HEK293 (cell line): ENCODE results near the gene ZSCAN9.

Source experiments
- CTCF ChIA-PET: fragments of 350-600 bp; formaldehyde crosslinking; extraction: SDS; loops from one replicate; lab custom pipeline; 2021; ENCODE audit warnings: antibody characterized with exemption; lab: Yijun Ruan, JAX
- POLR2A ChIA-PET: fragments of 300-600 bp; formaldehyde crosslinking; extraction: SDS; loops from one replicate; lab custom pipeline; 2020; ENCODE audit warnings: antibody characterized with exemption, inconsistent platforms; lab: Yijun Ruan, JAX
- H3K27ac ChIP-seq: fragments of 200-500 bp; sonication (Bioruptor generic); 2 replicates; pipeline ENCODE4 v1.5.1; 2014; ENCODE audit warnings: low read depth, low read length, control low read depth, inconsistent platforms; ENCODE audit errors: extremely low read depth
- H3K36me3 ChIP-seq, 2 experiments: fragments of 200-500 bp in 1 of 2; sonication (Bioruptor generic) in 1 of 2; 1 replicate in 1 of 2; 2 replicates in 1 of 2; pipeline ENCODE4 v1.5.1; 2014 to 2017; ENCODE audit warnings: inconsistent platforms in 2 of 2, low read length in 2 of 2; ENCODE audit not compliant: control insufficient read depth in 2 of 2, insufficient read depth in 1 of 2
- H3K4me1 ChIP-seq: fragments of 200-500 bp; sonication (Bioruptor generic); 2 replicates; pipeline ENCODE4 v1.5.1; 2014; ENCODE audit warnings: mild to moderate bottlenecking, low read length, inconsistent platforms; ENCODE audit not compliant: control insufficient read depth, insufficient read depth
- H3K4me3 ChIP-seq: 2 replicates; pipeline ENCODE4 v1.5.1; 2011; ENCODE audit warnings: low read depth, mild to moderate bottlenecking, control low read depth, low read length, moderate library complexity
- H3K9me3 ChIP-seq: fragments of 200-500 bp; sonication (Bioruptor generic); 2 replicates; pipeline ENCODE4 v1.5.1; 2014; ENCODE audit warnings: low read depth, low read length, inconsistent platforms; ENCODE audit not compliant: control insufficient read depth, insufficient read depth
- BCL11A ChIP-seq: fragments of 450-650 bp; formaldehyde crosslinking; IDR thresholded peaks from 2 replicates; pipeline ENCODE4 v1.5.1; 2016; ENCODE audit warnings: low read depth, missing biosample characterization, missing genetic modification characterization
- GLIS2 ChIP-seq: fragments of 450-650 bp; formaldehyde crosslinking; IDR thresholded peaks from 2 replicates; pipeline ENCODE4 v1.5.1; 2016; ENCODE audit warnings: missing biosample characterization, missing genetic modification characterization
- KLF7 ChIP-seq: fragments of 450-650 bp; formaldehyde crosslinking; IDR thresholded peaks from 2 replicates; pipeline ENCODE4 v1.5.1; 2016; ENCODE audit warnings: missing biosample characterization, missing genetic modification characterization, borderline replicate concordance
- YY1 ChIP-seq: fragments of 450-650 bp; formaldehyde crosslinking; IDR thresholded peaks from 2 replicates; pipeline ENCODE4 v1.5.1; 2018; ENCODE audit warnings: missing biosample characterization, missing genetic modification characterization
- ZBTB7A ChIP-seq: fragments of 450-650 bp; formaldehyde crosslinking; IDR thresholded peaks from 2 replicates; pipeline ENCODE4 v1.5.1; 2016; ENCODE audit warnings: low read depth, missing biosample characterization, missing genetic modification characterization
- ZFP41 ChIP-seq: fragments of 450-650 bp; formaldehyde crosslinking; IDR thresholded peaks from 2 replicates; pipeline ENCODE4 v1.5.1; 2016; ENCODE audit warnings: missing biosample characterization, missing genetic modification characterization, borderline replicate concordance
- ZNF184 ChIP-seq: fragments of 450-650 bp; IDR thresholded peaks from 2 replicates; pipeline ENCODE4 v1.5.1; 2018; ENCODE audit warnings: missing biosample characterization, mild to moderate bottlenecking, missing genetic modification characterization
- ZNF23 ChIP-seq: fragments of 450-650 bp; formaldehyde crosslinking; IDR thresholded peaks from 2 replicates; pipeline ENCODE4 v1.5.1; 2016; ENCODE audit warnings: missing biosample characterization, missing genetic modification characterization, borderline replicate concordance
- ZNF324 ChIP-seq: fragments of 450-650 bp; formaldehyde crosslinking; IDR thresholded peaks from 2 replicates; pipeline ENCODE4 v1.5.1; 2016; ENCODE audit warnings: missing biosample characterization, missing genetic modification characterization
- ZNF335 ChIP-seq: fragments of 450-650 bp; formaldehyde crosslinking; conservative IDR thresholded peaks from 2 replicates; pipeline ENCODE4 v1.5.1; 2016; ENCODE audit warnings: missing biosample characterization, missing genetic modification characterization
- ZNF366 ChIP-seq: fragments of 450-650 bp; formaldehyde crosslinking; conservative IDR thresholded peaks from 2 replicates; pipeline ENCODE4 v1.5.1; 2016; ENCODE audit warnings: missing biosample characterization, missing genetic modification characterization
- ZNF677 ChIP-seq: fragments of 450-650 bp; IDR thresholded peaks from 2 replicates; pipeline ENCODE4 v1.5.0; 2018; ENCODE audit warnings: missing biosample characterization, mild to moderate bottlenecking, missing genetic modification characterization, moderate library complexity
- ZNF747 ChIP-seq: fragments of 450-650 bp; formaldehyde crosslinking; IDR thresholded peaks from 2 replicates; pipeline ENCODE4 v1.5.1; 2016; ENCODE audit warnings: missing biosample characterization, missing genetic modification characterization
- ZSCAN16 ChIP-seq: fragments of 450-650 bp; formaldehyde crosslinking; IDR thresholded peaks from 2 replicates; pipeline ENCODE4 v1.5.1; 2016; ENCODE audit warnings: missing biosample characterization, missing genetic modification characterization
- TF ChIP-seq, protein P1 (sequence below): fragments of 450-650 bp; formaldehyde crosslinking; IDR thresholded peaks from 2 replicates; pipeline ENCODE4 v1.5.1; 2016; ENCODE audit warnings: missing biosample characterization, missing genetic modification characterization, borderline replicate concordance
- TF ChIP-seq, protein P2 (sequence below): fragments of 450-650 bp; formaldehyde crosslinking; IDR thresholded peaks from 2 replicates; pipeline ENCODE4 v1.5.1; 2016; ENCODE audit warnings: missing biosample characterization, missing genetic modification characterization
- TF ChIP-seq, protein P3 (sequence below): fragments of 450-650 bp; formaldehyde crosslinking; IDR thresholded peaks from 2 replicates; pipeline ENCODE4 v1.5.1; 2016; ENCODE audit warnings: missing biosample characterization, missing genetic modification characterization
- TF ChIP-seq, protein P4 (sequence below): IDR thresholded peaks from 2 replicates; pipeline ENCODE4 v1.6.1; 2011; ENCODE audit warnings: mild to moderate bottlenecking, low read depth, low read length, borderline replicate concordance

The ZSCAN9 gene

DNA sequence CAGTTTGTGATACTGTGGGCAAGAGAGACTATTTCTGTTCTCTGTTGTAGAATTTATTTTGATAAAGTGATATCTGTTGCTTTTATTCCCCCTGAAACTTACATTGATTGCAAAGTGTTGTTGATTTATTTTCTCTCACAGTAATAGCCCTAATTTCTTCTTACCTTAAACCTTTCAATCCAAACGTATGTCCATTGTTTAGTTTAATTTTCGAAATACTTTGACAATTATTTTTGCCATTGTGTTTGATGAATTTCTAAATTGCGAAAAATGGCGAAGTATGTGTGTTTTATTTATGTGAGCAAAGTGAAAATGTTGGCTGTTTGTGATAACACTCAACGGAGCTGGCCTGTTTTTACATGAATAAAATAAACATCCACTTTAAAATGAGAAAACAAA is 41.5 kb downstream of the ZSCAN9 start:
- CTCF ChIA-PET, result interaction anchor here (0.7 to 3.3 kb wide), 4 partner anchors 14 to 319 kb away, joined by 4 to 19 read pairs (median 6); partner anchors contain the start of gene PGBD1
- TF ChIP-seq ZNF335, result no peak
- no peak for TF ChIP-seq GLIS2
- TF ChIP-seq, protein P1, sequence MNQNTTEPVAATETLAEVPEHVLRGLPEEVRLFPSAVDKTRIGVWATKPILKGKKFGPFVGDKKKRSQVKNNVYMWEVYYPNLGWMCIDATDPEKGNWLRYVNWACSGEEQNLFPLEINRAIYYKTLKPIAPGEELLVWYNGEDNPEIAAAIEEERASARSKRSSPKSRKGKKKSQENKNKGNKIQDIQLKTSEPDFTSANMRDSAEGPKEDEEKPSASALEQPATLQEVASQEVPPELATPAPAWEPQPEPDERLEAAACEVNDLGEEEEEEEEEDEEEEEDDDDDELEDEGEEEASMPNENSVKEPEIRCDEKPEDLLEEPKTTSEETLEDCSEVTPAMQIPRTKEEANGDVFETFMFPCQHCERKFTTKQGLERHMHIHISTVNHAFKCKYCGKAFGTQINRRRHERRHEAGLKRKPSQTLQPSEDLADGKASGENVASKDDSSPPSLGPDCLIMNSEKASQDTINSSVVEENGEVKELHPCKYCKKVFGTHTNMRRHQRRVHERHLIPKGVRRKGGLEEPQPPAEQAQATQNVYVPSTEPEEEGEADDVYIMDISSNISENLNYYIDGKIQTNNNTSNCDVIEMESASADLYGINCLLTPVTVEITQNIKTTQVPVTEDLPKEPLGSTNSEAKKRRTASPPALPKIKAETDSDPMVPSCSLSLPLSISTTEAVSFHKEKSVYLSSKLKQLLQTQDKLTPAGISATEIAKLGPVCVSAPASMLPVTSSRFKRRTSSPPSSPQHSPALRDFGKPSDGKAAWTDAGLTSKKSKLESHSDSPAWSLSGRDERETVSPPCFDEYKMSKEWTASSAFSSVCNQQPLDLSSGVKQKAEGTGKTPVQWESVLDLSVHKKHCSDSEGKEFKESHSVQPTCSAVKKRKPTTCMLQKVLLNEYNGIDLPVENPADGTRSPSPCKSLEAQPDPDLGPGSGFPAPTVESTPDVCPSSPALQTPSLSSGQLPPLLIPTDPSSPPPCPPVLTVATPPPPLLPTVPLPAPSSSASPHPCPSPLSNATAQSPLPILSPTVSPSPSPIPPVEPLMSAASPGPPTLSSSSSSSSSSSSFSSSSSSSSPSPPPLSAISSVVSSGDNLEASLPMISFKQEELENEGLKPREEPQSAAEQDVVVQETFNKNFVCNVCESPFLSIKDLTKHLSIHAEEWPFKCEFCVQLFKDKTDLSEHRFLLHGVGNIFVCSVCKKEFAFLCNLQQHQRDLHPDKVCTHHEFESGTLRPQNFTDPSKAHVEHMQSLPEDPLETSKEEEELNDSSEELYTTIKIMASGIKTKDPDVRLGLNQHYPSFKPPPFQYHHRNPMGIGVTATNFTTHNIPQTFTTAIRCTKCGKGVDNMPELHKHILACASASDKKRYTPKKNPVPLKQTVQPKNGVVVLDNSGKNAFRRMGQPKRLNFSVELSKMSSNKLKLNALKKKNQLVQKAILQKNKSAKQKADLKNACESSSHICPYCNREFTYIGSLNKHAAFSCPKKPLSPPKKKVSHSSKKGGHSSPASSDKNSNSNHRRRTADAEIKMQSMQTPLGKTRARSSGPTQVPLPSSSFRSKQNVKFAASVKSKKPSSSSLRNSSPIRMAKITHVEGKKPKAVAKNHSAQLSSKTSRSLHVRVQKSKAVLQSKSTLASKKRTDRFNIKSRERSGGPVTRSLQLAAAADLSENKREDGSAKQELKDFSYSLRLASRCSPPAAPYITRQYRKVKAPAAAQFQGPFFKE (tag by site-specific recombination), result no peak
- no peak for TF ChIP-seq ZNF184
- no peak for TF ChIP-seq ZNF747 (tag by site-specific recombination)
- TF ChIP-seq, protein P2, sequence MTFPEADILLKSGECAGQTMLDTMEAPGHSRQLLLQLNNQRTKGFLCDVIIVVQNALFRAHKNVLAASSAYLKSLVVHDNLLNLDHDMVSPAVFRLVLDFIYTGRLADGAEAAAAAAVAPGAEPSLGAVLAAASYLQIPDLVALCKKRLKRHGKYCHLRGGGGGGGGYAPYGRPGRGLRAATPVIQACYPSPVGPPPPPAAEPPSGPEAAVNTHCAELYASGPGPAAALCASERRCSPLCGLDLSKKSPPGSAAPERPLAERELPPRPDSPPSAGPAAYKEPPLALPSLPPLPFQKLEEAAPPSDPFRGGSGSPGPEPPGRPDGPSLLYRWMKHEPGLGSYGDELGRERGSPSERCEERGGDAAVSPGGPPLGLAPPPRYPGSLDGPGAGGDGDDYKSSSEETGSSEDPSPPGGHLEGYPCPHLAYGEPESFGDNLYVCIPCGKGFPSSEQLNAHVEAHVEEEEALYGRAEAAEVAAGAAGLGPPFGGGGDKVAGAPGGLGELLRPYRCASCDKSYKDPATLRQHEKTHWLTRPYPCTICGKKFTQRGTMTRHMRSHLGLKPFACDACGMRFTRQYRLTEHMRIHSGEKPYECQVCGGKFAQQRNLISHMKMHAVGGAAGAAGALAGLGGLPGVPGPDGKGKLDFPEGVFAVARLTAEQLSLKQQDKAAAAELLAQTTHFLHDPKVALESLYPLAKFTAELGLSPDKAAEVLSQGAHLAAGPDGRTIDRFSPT (tag by site-specific recombination), result no peak
- no peak for TF ChIP-seq YY1
- TF ChIP-seq ZFP41 (tag by site-specific recombination), result no peak
- TF ChIP-seq ZNF677, result no peak
- POLR2A ChIA-PET, result interaction anchor here (0.7 to 3.4 kb wide), 25 partner anchors 9 to 340 kb away, joined by 3 to 62 read pairs (median 5); partner anchors contain the start of genes PGBD1, ZKSCAN3, ZKSCAN4 and ZKSCAN8
- H3K4me1 ChIP-seq, result peaks cover 20% of the 10 kb centered on the region; the same call in 1 of the 2 replicates
- peak overlapping the region; percentile 89 for H3K4me3 ChIP-seq
- peak overlapping the region; percentile 77; the same call in 1 of the 2 replicates for H3K27ac ChIP-seq
- H3K9me3 ChIP-seq, result no peaks in the 10 kb centered on the region
- peaks cover 0 to 2% of the 10 kb centered on the region in 2 experiments; a peak in 1 of 3 replicates for H3K36me3 ChIP-seq

DNA sequence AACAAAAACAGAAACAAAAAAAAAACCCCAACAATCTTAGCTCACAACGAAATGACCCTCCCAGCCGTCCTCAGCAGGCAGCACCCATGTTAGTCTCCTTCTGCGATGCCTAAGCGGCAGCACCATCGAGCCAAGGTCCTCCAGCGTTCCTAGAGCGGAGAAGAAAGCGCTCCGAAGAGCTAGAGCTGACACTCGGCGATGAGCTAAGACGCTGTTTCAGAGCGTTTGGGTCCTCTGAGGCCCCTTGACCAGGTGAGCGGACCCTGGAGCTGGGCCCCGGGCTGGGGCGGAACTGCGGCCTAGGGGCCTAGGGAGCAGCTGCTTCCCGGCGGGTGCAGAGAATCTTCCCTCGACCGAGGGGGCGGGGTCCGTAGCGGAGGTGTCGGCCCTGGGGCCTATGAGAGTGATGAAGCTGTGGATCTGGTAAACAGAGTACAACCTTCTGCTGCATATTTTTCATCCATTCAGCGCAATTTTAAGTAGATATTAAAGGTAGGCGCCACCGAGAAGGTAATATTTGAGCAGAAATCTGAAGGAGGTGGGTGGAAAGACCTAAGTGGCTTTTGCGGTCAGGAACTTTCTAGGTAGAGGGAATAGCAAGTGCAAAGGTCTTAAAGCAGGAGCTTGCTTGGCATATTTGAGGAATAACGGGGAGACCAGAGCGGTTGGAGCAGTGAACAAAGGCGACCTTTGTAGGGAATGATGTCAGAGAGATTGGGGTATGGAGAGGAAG is 42.1 kb downstream of the ZSCAN9 start, which contains the start of gene ZSCAN26:
Gene ZSCAN26, plus strand, starts transcription at position 182 of the 733 bp plus-strand sequence. CDS start 4,777 bp downstream, outside the sequence.
- Histone ChIP-seq H3K4me3 (peak within 1 kb of the TSS; percentile 89), H3K9me3 (no peaks in the 10 kb centered on the region), H3K27ac (peak within 1 kb of the TSS; percentile 77), H3K4me1 (peaks cover 20% of the 10 kb centered on the region; the same call in 1 of the 2 replicates), H3K36me3 (peaks cover 0 to 7% of the 10 kb centered on the region in 2 experiments; a peak in 1 of 3 replicates)
- POLR2A ChIA-PET, result interaction anchor here (0.6 to 3.4 kb wide), 28 partner anchors 8 to 429 kb away, joined by 3 to 62 read pairs (median 4); partner anchors contain the start of genes PGBD1, ZKSCAN3, ZKSCAN4 and ZKSCAN8
- CTCF ChIA-PET, result interaction anchor here (0.6 to 3.3 kb wide), 8 partner anchors 12 to 1417 kb away, joined by 3 to 19 read pairs (median 4); partner anchors contain the start of gene PGBD1
- no peak for TF ChIP-seq ZSCAN16 (tag by site-specific recombination)
- no peak for TF ChIP-seq ZNF366 (tag by site-specific recombination)
- TF ChIP-seq, protein P3, sequence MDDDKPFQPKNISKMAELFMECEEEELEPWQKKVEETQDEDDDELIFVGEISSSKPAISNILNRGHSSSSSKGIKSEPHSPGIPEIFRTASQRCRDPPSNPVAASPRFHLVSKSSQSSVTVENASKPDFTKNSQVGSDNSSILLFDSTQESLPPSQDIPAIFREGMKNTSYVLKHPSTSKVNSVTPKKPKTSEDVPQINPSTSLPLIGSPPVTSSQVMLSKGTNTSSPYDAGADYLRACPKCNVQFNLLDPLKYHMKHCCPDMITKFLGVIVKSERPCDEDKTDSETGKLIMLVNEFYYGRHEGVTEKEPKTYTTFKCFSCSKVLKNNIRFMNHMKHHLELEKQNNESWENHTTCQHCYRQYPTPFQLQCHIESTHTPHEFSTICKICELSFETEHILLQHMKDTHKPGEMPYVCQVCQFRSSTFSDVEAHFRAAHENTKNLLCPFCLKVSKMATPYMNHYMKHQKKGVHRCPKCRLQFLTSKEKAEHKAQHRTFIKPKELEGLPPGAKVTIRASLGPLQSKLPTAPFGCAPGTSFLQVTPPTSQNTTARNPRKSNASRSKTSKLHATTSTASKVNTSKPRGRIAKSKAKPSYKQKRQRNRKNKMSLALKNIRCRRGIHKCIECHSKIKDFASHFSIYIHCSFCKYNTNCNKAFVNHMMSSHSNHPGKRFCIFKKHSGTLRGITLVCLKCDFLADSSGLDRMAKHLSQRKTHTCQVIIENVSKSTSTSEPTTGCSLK (tag by site-specific recombination), result no peak
- TF ChIP-seq, protein P4, sequence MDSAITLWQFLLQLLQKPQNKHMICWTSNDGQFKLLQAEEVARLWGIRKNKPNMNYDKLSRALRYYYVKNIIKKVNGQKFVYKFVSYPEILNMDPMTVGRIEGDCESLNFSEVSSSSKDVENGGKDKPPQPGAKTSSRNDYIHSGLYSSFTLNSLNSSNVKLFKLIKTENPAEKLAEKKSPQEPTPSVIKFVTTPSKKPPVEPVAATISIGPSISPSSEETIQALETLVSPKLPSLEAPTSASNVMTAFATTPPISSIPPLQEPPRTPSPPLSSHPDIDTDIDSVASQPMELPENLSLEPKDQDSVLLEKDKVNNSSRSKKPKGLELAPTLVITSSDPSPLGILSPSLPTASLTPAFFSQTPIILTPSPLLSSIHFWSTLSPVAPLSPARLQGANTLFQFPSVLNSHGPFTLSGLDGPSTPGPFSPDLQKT, result no peak
- no peak for TF ChIP-seq KLF7 (tag by site-specific recombination)
- 0 out of 2 replicates have a peak, but pooled peaks have one; percentile 58 for TF ChIP-seq BCL11A (tag by site-specific recombination)
- no peak for TF ChIP-seq ZNF23
- TF ChIP-seq ZBTB7A, result no peak
- peak; percentile 77 for TF ChIP-seq ZNF324 (tag by site-specific recombination)
- peak; percentile 73; the same call in 1 of the 2 replicates for TF ChIP-seq YY1
